Measurements from ENCODE around the gene CSNK1G1. TPM values are rescaled to one million over a fixed set of nuclear protein-coding genes. Genes with fewer than 3 reads are reported as not detected.

The CSNK1G1 gene
- total and polyA plus RNA-seq, 2 of the 4 experiments (the other 2 are of a cell fraction): 7.4 to 29.4 TPM

- Histone ChIP-seq H4K20me1 (ENCODE audit: insufficient read depth, low read length) (peaks cover 43% of the 10 kb centered on the region), H3K4ac (ENCODE audit: low read depth, low read length) (peak overlapping the region; percentile 97), H2AK5ac (ENCODE audit: low read depth, low read length) (peak overlapping the region; percentile 93), H3K4me1 (ENCODE audit: control insufficient read depth, insufficient read depth, low read length) (peaks cover 6% of the 10 kb centered on the region), H3K9ac (ENCODE audit: low read depth, low read length) (peak overlapping the region; percentile 97), H4K5ac (ENCODE audit: low read depth, low read length) (peak overlapping the region; percentile 40; the same call in 1 of the 2 replicates), H2BK120ac (ENCODE audit: low read depth, low read length) (no peak overlapping the region), H3K79me1 (ENCODE audit: low read depth in 1 of 2, low read length in 2 of 2) (peaks cover 22 to 42% of the 10 kb centered on the region in 2 experiments), H4K8ac (ENCODE audit: low read depth in 2 of 2, low read length in 2 of 2) (peak overlapping the region; percentile 74 to 90), H3K14ac (replicated peaks; ENCODE audit: low read depth, low read length) (peak overlapping the region; percentile 79), H3K23ac (ENCODE audit: low read depth, low read length) (peak overlapping the region; percentile 92), H3K36me3 (ENCODE audit: control insufficient read depth, insufficient read depth, low read length) (peaks cover 38% of the 10 kb centered on the region), H2AFZ (replicated peaks; ENCODE audit: low read length, poor library complexity) (peak overlapping the region; percentile 26), H2BK15ac (ENCODE audit: low read depth, low read length) (no peak overlapping the region), H4K91ac (ENCODE audit: insufficient read depth, low read depth, low read length) (peak overlapping the region; percentile 89), H3K4me2 (ENCODE audit: low read depth, low read length) (peak overlapping the region; percentile 91), H3K4me3 (ENCODE audit: insufficient read depth, low read depth, low read length) (peak overlapping the region; percentile 92), H3K56ac (ENCODE audit: extremely low read depth, insufficient read depth, low read length) (peak overlapping the region; percentile 93), H3K27me3 (ENCODE audit: control insufficient read depth, insufficient read depth, low read length) (no peaks in the 10 kb centered on the region), H3K18ac (ENCODE audit: low read depth, low read length) (peak overlapping the region; percentile 22; the same call in 1 of the 2 replicates), H3K9me3 (ENCODE audit: control insufficient read depth, insufficient read depth, low read length) (no peaks in the 10 kb centered on the region), H2AK9ac (replicated peaks; ENCODE audit: low read depth, low read length, poor library complexity) (peak overlapping the region; percentile 99), H2BK5ac (ENCODE audit: low read depth, low read length, poor library complexity, severe bottlenecking) (peak overlapping the region; percentile 86), H3K27ac (ENCODE audit: insufficient read depth, low read length) (peak overlapping the region; percentile 97), H2BK20ac (ENCODE audit: low read depth, low read length) (no peak overlapping the region), H3K9me1 (ENCODE audit: insufficient read depth, low read length) (peaks cover 12% of the 10 kb centered on the region)
- dilution Hi-C loops (cut with HindIII; ENCODE audit: low sequenced_read_pairs, unreplicated experiment): no loop called here
- CTCF ChIA-PET: no interaction called here
- TSS peak; percentile 80 for BruUV-seq (replicated peaks)
- ATAC-seq (ENCODE audit: low read depth) (no peak), DNase-seq (no peak)
- WGBS, 2 experiments (ENCODE audit: extremely low coverage in 2 of 2, insufficient read length in 1 of 2): 77% methylated on average over 3 of the region's 12 CpGs; no CpG with 5 or more reads in 1 of the 2 experiments
- intact Hi-C loops (cut with micrococcal nuclease): no loop called here
- POLR2A ChIA-PET (ENCODE audit: unreplicated experiment): interaction anchor here (0.7 to 1.6 kb wide), 2 partner anchors 8 to 1707 kb away, joined by 3 to 7 read pairs; no protein-coding TSS in a partner anchor
- in situ Hi-C loops (cut with MboI; ENCODE audit: low sequenced_read_pairs): no loop called here
- TF ChIP-seq POLR2A (IDR thresholded peaks at IDR 0.05; ENCODE audit: low read depth, low read length) (peak; percentile 30; the same call in 1 of the 2 replicates), CHD1 (IDR thresholded peaks at IDR 0.05; ENCODE audit: low read depth, low read length) (no peak), MAZ (IDR thresholded peaks at IDR 0.05; ENCODE audit: borderline replicate concordance, low read depth, low read length) (no peak), CEBPB (IDR thresholded peaks at IDR 0.05; ENCODE audit: low read depth, low read length) (no peak)
Measured at GRCh38 chr15:64161688-64162477, 194.1 kb downstream of the CSNK1G1 start.
